ENCODE results near the gene DIS3L2. TPM values are rescaled to one million over a fixed set of nuclear protein-coding genes. Genes with fewer than 3 reads are reported as not detected.

The DIS3L2 gene
- total RNA-seq, 1 donor from 2014 or later = 25.2 TPM

DNA sequence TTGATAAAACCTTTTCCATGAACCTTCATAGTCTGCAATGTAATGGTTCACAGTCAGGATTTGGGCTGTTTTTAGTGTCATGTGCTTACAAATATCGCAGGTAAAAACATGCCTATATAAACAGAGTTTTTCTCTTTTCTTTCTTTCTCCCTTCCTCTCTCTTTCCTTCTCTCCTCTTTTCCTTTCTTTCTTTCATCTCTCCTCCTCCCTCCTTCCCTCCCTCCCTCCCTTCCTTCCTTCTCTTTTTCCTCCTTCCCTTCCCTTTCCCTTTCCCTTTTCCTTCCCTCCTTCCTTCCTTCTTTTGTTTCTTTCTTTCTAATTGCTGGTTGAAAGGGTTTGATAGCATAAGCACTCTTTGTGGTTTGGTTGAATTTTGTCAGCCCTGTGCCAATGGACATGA lies 25.7 kb upstream of the DIS3L2 start:
- no peak for DNase-seq (ENCODE audit: low read depth)
- Histone ChIP-seq H3K4me3 (ENCODE audit: low read depth, low read length) (no peak overlapping the region), H3K36me3 (ENCODE audit: control insufficient read depth, insufficient read depth, low read length) (no peaks in the 10 kb centered on the region), H3K27me3 (ENCODE audit: control insufficient read depth, insufficient read depth, low read length) (peaks cover 2% of the 10 kb centered on the region)
- TF ChIP-seq, protein P1, sequence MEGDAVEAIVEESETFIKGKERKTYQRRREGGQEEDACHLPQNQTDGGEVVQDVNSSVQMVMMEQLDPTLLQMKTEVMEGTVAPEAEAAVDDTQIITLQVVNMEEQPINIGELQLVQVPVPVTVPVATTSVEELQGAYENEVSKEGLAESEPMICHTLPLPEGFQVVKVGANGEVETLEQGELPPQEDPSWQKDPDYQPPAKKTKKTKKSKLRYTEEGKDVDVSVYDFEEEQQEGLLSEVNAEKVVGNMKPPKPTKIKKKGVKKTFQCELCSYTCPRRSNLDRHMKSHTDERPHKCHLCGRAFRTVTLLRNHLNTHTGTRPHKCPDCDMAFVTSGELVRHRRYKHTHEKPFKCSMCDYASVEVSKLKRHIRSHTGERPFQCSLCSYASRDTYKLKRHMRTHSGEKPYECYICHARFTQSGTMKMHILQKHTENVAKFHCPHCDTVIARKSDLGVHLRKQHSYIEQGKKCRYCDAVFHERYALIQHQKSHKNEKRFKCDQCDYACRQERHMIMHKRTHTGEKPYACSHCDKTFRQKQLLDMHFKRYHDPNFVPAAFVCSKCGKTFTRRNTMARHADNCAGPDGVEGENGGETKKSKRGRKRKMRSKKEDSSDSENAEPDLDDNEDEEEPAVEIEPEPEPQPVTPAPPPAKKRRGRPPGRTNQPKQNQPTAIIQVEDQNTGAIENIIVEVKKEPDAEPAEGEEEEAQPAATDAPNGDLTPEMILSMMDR (IDR thresholded peaks at IDR 0.05; ENCODE audit: insufficient read depth, low read length, poor library complexity, severe bottlenecking) = no peak

DNA sequence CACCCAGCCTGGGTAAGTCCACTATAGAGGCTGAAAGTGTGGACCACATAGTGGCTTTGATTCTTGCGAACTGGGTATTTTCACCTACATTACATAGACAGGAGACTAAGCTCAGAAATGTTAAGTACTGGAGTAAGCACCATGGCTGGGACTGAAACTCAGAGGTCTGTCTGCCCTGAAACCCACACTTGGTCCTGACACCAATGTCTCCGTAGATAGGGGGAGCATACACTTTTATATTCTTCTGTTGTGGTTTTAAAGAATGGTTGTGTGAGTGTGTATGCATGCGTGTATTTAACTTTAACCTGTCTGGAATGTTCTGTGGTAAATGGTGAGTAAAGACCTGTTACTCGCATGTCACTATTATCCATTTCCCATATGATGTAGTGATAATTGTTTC lies 25.0 kb upstream of the DIS3L2 start:
- no peak for DNase-seq (ENCODE audit: low read depth)
- Histone ChIP-seq H3K27me3 (ENCODE audit: control insufficient read depth, insufficient read depth, low read length) (peaks cover 2% of the 10 kb centered on the region), H3K4me3 (ENCODE audit: low read depth, low read length) (no peak overlapping the region), H3K36me3 (ENCODE audit: control insufficient read depth, insufficient read depth, low read length) (no peaks in the 10 kb centered on the region)
- TF ChIP-seq, protein P1 (IDR thresholded peaks at IDR 0.05; ENCODE audit: insufficient read depth, low read length, poor library complexity, severe bottlenecking) = no peak

DNA sequence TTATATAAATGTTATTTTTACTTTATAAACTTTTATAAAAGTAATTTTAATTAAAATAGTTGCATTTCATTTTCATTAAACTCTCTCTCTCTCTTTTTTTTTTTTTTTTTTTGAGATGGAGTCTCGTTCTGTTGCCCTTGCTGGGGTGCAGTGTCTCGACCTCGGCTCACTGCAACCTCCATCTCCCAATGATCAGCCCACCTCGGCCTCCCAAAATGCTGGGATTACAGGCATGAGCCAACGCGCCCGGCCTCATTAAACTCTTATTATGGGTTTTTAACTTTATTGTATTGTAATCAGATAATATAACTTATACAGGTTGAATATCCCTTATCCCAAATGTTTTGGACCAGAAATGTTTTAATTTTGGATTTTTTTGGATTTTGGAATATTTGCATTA lies 24.5 kb upstream of the DIS3L2 start:
- TF ChIP-seq, protein P1 (IDR thresholded peaks at IDR 0.05; ENCODE audit: insufficient read depth, low read length, poor library complexity, severe bottlenecking) = no peak
- no peak for DNase-seq (ENCODE audit: low read depth)
- Histone ChIP-seq H3K27me3 (ENCODE audit: control insufficient read depth, insufficient read depth, low read length) (no peaks in the 10 kb centered on the region), H3K4me3 (ENCODE audit: low read depth, low read length) (no peak overlapping the region), H3K36me3 (ENCODE audit: control insufficient read depth, insufficient read depth, low read length) (no peaks in the 10 kb centered on the region)

DNA sequence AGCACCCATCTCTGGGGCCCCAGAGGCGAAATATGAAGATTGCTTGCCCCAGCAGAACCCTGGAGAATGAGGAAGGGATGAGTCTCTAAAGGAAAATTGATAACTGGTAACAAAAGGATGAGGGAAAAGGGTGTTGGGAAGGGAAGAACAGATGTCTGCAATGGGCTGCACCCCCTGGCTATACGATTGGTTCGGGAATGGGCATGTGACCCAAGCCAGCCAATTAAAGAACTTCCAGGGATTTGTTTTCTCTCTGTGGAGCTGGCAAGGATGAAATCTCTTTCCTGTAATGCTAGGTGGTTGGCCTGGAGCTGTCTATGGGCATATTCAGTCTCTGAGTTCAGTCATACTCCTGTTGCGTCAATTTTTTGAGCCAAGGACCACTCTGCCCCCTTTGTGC lies 22.5 kb upstream of the DIS3L2 start:
- no peak overlapping the region for H3K4me3 ChIP-seq (ENCODE audit: low read depth, low read length)
- no peak for DNase-seq (ENCODE audit: low read depth)
- no peaks in the 10 kb centered on the region for H3K36me3 ChIP-seq (ENCODE audit: control insufficient read depth, insufficient read depth, low read length)
- TF ChIP-seq, protein P1 (IDR thresholded peaks at IDR 0.05; ENCODE audit: insufficient read depth, low read length, poor library complexity, severe bottlenecking) = no peak
- H3K27me3 ChIP-seq (ENCODE audit: control insufficient read depth, insufficient read depth, low read length) = no peaks in the 10 kb centered on the region

DNA sequence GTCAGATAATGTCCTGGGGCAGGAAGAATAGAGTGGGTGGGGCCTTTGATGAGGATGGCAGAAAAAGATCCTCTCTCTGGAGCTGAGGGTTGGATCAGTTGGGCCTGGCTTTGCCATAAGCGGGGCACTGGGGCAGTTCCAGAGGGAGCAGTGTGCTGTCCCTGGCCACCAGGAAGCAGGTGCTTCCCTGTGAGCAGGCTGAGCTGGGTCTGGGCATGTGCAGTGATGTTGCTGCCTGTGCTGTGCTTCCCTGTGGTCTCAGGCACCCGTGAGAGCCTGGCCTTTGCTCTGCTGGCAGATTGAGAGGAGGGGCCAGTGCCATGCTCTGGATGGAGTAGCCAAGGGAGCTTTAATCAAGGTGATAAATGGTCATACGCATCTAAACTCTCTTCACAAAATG lies 20.7 kb upstream of the DIS3L2 start:
- Histone ChIP-seq H3K4me3 (ENCODE audit: low read depth, low read length) (no peak overlapping the region), H3K36me3 (ENCODE audit: control insufficient read depth, insufficient read depth, low read length) (no peaks in the 10 kb centered on the region), H3K27me3 (ENCODE audit: control insufficient read depth, insufficient read depth, low read length) (no peaks in the 10 kb centered on the region)
- no peak for DNase-seq (ENCODE audit: low read depth)
- TF ChIP-seq, protein P1 (IDR thresholded peaks at IDR 0.05; ENCODE audit: insufficient read depth, low read length, poor library complexity, severe bottlenecking) = no peak

DNA sequence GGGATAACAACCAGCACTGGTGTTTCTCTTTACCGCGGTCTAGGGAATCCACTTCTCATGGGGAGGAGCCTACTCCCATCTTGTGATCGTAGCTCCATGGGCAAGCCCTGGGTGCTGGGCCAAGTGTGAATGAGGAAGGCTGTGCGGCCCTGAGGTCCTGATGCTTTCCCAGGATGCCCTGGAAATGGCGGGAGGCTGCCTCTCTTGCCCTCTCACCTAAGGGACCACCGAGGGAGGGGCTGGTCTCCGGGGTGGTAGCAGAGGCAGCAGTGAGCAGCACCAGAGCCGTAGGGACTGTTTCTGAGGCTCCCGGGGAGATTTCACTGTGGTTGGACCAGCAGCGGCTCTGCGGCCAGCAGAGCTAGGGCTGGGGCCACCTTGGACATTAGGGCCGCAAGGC lies 19.8 kb upstream of the DIS3L2 start:
- Histone ChIP-seq H3K36me3 (ENCODE audit: control insufficient read depth, insufficient read depth, low read length) (no peaks in the 10 kb centered on the region), H3K4me3 (ENCODE audit: low read depth, low read length) (no peak overlapping the region), H3K27me3 (ENCODE audit: control insufficient read depth, insufficient read depth, low read length) (peaks cover 3% of the 10 kb centered on the region)
- TF ChIP-seq, protein P1 (IDR thresholded peaks at IDR 0.05; ENCODE audit: insufficient read depth, low read length, poor library complexity, severe bottlenecking) = no peak
- no peak for DNase-seq (ENCODE audit: low read depth)

All from kidney epithelial cell (primary cell).